ENCODE results near the gene FKBP6.
"Not testable (repeated sequence)": the region's sequence is repeated elsewhere in the genome, so short reads cannot be mapped to it uniquely, and the experiment has no call there.

FKBP6 gene

DNA sequence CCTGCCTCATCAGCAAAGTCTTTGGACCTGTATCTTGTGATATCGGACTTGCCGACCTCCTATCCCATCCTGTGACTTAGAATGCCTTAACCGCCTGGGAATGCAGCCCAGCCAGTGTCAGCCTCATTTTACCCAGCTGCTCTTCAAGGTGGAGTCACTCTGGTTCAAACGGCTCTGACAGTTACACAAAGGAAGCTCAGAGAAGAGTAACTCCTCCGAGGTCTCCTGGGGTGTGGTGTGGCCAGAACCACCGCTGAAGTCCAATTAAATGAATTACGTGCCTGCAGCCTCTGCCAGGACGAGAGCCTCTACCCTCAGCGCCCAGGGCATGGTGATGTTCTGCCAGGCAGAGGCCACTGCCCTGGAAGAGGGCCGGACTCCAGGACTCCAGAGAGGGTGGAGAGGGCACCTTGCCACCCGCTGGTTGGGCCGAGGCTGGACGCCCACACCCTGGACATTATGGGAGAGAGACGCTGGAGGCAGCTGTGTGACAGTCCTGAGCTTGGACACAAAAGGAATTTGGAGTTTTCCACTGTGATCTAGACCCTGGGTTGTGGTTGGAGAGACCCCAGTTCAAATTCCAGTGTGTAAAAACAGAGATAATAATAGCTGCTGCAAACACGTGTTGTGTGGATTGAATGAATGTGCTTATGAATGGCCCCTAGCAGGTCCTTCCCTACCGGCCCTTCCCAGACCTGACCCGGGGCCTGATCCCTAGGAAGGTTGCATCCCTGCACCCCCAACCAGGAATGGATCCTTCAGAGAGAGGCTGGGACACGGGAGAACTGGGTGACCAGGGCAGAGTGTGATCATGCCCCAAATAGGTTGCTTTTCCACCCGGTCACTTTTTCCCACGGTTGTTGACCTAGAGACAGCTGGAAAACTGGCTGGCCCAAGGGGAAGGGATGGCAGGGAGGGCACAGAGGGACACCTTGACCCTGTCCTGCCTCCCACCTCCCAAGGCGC lies 67.9 kb downstream of the FKBP6 start:
- Histone ChIP-seq H3K36me3 (ENCODE audit: low read depth) (no peaks in the 10 kb centered on the region), H3K4me1 (ENCODE audit: insufficient read depth, poor library complexity, severe bottlenecking) (no peaks in the 10 kb centered on the region), H3K27ac (ENCODE audit: poor library complexity, severe bottlenecking) (no peak overlapping the region), H3K9me3 (ENCODE audit: severe bottlenecking) (no peaks in the 10 kb centered on the region), H3K4me3 (ENCODE audit: severe bottlenecking) (no peak overlapping the region), H3K27me3 (ENCODE audit: insufficient read depth, poor library complexity, severe bottlenecking) (no peaks in the 10 kb centered on the region)
- ATAC-seq (ENCODE audit: low read depth): no peak
- DNase-seq (ENCODE audit: low spot score): no peak
- TF ChIP-seq, protein P1, sequence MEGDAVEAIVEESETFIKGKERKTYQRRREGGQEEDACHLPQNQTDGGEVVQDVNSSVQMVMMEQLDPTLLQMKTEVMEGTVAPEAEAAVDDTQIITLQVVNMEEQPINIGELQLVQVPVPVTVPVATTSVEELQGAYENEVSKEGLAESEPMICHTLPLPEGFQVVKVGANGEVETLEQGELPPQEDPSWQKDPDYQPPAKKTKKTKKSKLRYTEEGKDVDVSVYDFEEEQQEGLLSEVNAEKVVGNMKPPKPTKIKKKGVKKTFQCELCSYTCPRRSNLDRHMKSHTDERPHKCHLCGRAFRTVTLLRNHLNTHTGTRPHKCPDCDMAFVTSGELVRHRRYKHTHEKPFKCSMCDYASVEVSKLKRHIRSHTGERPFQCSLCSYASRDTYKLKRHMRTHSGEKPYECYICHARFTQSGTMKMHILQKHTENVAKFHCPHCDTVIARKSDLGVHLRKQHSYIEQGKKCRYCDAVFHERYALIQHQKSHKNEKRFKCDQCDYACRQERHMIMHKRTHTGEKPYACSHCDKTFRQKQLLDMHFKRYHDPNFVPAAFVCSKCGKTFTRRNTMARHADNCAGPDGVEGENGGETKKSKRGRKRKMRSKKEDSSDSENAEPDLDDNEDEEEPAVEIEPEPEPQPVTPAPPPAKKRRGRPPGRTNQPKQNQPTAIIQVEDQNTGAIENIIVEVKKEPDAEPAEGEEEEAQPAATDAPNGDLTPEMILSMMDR (IDR thresholded peaks at IDR 0.05; ENCODE audit: poor library complexity, severe bottlenecking): no peak

DNA sequence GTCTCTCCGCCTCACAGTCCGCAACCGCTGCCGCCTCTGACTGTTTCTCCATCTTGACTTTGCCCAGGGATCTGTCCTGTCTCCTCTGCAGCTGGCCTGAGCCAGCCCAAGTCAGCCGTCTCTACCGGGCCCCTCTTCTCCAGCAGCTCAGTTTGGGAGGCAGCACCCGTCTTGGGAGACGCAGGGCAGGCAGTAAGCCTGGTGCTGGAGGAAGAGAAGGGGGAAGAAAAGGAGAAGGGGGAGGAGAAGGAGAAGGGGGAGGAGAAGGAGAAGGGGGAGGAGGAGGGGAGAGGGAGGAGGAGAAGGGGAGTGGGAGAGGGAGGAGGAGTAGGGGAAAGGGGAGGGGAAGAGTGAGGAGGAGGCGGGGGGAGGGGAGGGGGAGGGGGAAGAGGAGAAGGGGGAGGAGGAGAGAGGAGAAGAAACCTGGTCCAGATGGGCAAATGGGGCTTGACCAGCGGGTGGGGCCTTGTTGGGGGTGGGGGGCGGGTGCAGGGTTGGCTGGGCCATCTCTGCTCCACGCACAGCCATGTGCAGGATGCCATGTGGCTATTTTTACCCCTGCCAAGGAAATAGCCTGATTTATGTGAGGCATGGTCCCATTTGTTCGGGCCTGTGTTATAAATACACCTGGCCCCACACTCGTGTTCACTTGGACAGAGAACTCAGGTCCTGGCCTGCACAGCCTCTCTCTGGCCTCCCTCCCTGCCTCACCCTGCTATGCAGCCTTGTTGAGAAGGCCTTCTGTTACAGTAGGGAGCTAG lies 69.7 kb downstream of the FKBP6 start:
- H3K27me3 ChIP-seq (ENCODE audit: insufficient read depth, poor library complexity, severe bottlenecking): no peaks in the 10 kb centered on the region
- ATAC-seq (ENCODE audit: low read depth) (no peak), DNase-seq (ENCODE audit: low spot score) (no peak)
- H3K9me3 ChIP-seq (ENCODE audit: severe bottlenecking): no peaks in the 10 kb centered on the region
- no peaks in the 10 kb centered on the region for H3K36me3 ChIP-seq (ENCODE audit: low read depth)
- TF ChIP-seq, protein P1 (IDR thresholded peaks at IDR 0.05; ENCODE audit: poor library complexity, severe bottlenecking): no peak
- H3K4me3 ChIP-seq (ENCODE audit: severe bottlenecking): no peak overlapping the region
- no peak overlapping the region for H3K27ac ChIP-seq (ENCODE audit: poor library complexity, severe bottlenecking)
- no peaks in the 10 kb centered on the region for H3K4me1 ChIP-seq (ENCODE audit: insufficient read depth, poor library complexity, severe bottlenecking)

DNA sequence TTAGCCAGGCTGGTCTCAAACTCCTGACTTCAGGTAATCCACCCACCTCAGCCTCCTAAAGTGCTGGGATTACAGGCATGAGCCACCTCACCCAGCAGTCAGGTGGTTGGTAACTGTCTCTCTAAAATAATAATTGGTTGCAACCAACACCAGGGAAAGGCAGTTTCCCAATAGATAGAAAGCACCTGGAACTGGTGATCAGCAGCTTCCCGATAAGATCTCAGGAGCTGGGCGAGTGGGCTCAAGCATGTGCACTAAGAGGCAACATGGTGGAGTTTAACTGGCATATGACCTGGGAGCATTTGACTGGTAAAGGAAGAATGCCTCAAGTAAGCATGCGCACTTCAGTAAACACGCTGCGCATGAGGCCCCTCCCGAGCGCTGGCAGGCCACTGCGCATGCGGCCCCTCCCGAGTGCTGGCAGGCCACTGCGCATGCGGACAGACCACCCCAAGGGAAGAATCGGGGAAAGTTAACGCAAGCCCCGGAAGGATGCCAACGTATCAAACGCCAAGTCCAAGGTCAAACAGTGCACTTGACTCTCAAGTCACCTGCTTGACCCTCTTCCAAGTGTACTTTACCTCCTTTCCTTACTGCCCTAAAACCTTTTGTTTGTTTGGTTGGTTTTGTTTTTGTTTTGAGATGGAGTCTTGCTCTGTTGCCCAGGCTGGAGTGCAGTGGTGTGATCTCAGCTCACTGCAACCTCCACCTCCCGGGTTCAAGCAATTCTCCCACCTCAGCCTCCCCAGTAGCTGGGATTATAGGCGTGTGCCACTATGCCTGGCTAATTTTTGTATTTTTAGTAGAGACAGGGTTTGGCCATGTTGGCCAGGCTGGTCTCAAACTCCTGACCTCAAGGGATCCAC lies 71.5 kb downstream of the FKBP6 start:
- DNase-seq (ENCODE audit: low spot score); H3K27me3 ChIP-seq (ENCODE audit: insufficient read depth, poor library complexity, severe bottlenecking); H3K9me3 ChIP-seq (ENCODE audit: severe bottlenecking); ATAC-seq (ENCODE audit: low read depth); H3K4me3 ChIP-seq (ENCODE audit: severe bottlenecking); H3K36me3 ChIP-seq (ENCODE audit: low read depth); H3K4me1 ChIP-seq (ENCODE audit: insufficient read depth, poor library complexity, severe bottlenecking); H3K27ac ChIP-seq (ENCODE audit: poor library complexity, severe bottlenecking): not testable (repeated sequence)

DNA sequence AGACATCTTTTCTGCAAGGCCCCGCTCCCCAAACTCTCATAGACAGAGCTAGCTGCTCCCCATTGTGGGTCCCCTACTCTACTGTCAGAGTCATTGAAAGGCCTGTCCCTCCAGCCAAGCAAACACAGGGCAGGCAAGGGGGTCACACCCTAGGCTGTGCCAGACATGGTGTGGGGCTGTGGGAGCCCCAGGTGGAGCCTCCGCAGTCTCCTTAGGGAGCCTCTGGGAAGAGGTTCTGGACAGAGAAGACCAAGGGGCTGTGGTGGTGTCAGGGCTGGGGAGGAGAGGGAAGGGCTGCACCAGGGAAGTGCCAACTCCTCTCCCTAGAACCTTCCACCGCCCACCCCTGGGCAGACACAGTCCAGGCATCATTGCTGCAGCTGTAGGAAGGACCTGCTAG lies 76.9 kb downstream of the FKBP6 start:
- H3K27me3 ChIP-seq (ENCODE audit: insufficient read depth, poor library complexity, severe bottlenecking); H3K4me3 ChIP-seq (ENCODE audit: severe bottlenecking); DNase-seq (ENCODE audit: low spot score); H3K27ac ChIP-seq (ENCODE audit: poor library complexity, severe bottlenecking); H3K4me1 ChIP-seq (ENCODE audit: insufficient read depth, poor library complexity, severe bottlenecking); H3K36me3 ChIP-seq (ENCODE audit: low read depth); ATAC-seq (ENCODE audit: low read depth); H3K9me3 ChIP-seq (ENCODE audit: severe bottlenecking): not testable (repeated sequence)
